Caco-2 (cell line): ENCODE results near the gene NR2C2. TPM values are rescaled to one million over a fixed set of nuclear protein-coding genes. Genes with fewer than 3 reads are reported as not detected.
"Not testable (repeated sequence)": the region's sequence is repeated elsewhere in the genome, so short reads cannot be mapped to it uniquely, and the experiment has no call there.

Experiments used
- BruUV-seq: library from RNA; stranded (reverse); fragments of 400-500 nt; replicated peaks from 2 replicates; lab custom pipeline; 2021; lab: Mats Ljungman, UMichigan
- CTCF ChIA-PET: fragments of 300-600 bp; sonication (Branson Sonifier 250); formaldehyde crosslinking; loops from one replicate; lab custom pipeline; 2022; ENCODE audit warnings: antibody characterized with exemption; lab: Charles Lee
- POLR2A ChIA-PET: fragments of 300-600 bp; sonication (Branson Sonifier 250); formaldehyde crosslinking; loops from one replicate; lab custom pipeline; 2022; ENCODE audit warnings: antibody characterized with exemption; lab: Charles Lee
- DNase-seq, 2 experiments: peaks; one replicate each; pipeline versions ENCODE4 v3.0.0 to v3.0.0-alpha.2; 2020 to 2022
- H3K27me3 ChIP-seq: replicated peaks from 2 replicates; pipeline ENCODE4 v1.6.0; 2011; ENCODE audit warnings: low read length; ENCODE audit not compliant: control insufficient read depth, insufficient read depth
- H3K36me3 ChIP-seq: 2 replicates; pipeline ENCODE4 v1.5.1; 2011; ENCODE audit warnings: low read length; ENCODE audit not compliant: control insufficient read depth, insufficient read depth
- H3K4me1 ChIP-seq: fragments of 250-450 bp; sonication (Bioruptor Pico); 2 replicates; pipeline ENCODE4 v1.5.1; 2020; ENCODE audit warnings: mild to moderate bottlenecking
- H3K4me3 ChIP-seq: 2 replicates; pipeline ENCODE4 v1.5.1; 2011; ENCODE audit warnings: low read depth, mild to moderate bottlenecking, control low read depth, low read length
- H3K9me3 ChIP-seq: fragments of 250-450 bp; sonication (Bioruptor Pico); 2 replicates; pipeline ENCODE4 v1.5.1; 2020; ENCODE audit warnings: mild to moderate bottlenecking, moderate library complexity
- H3K27ac Mint-ChIP-seq: one replicate; pipeline ENCODE4 v1.8.0; 2022; ENCODE audit warnings: mixed read lengths; ENCODE audit not compliant: unreplicated experiment
- H3K27me3 Mint-ChIP-seq: one replicate; pipeline ENCODE4 v1.8.0; 2022; ENCODE audit warnings: mixed read lengths; ENCODE audit not compliant: insufficient read depth, unreplicated experiment
- H3K36me3 Mint-ChIP-seq: one replicate; pipeline ENCODE4 v1.8.0; 2022; ENCODE audit warnings: mild to moderate bottlenecking, mixed read lengths; ENCODE audit not compliant: insufficient read depth, unreplicated experiment
- H3K4me1 Mint-ChIP-seq: one replicate; pipeline ENCODE4 v1.8.0; 2022; ENCODE audit warnings: low read depth, mixed read lengths; ENCODE audit not compliant: unreplicated experiment
- H3K4me3 Mint-ChIP-seq: one replicate; pipeline ENCODE4 v1.8.0; 2022; ENCODE audit warnings: mild to moderate bottlenecking, moderate library complexity, mixed read lengths; ENCODE audit not compliant: unreplicated experiment
- H3K9me3 Mint-ChIP-seq: one replicate; pipeline ENCODE4 v1.8.0; 2022; ENCODE audit warnings: mixed read lengths; ENCODE audit not compliant: unreplicated experiment
- CTCF ChIP-seq, 2 experiments: fragments of 200-600 bp in 1 of 2; IDR thresholded peaks; 1 replicate in 1 of 2; 2 replicates in 1 of 2; pipeline versions ENCODE4 v1.5.1 to v1.8.0; 2011 to 2022; ENCODE audit warnings: antibody characterized with exemption in 1 of 2, control low read depth in 1 of 2, inconsistent platforms in 1 of 2, low read depth in 1 of 2, low read length in 1 of 2, mild to moderate bottlenecking in 1 of 2, moderate library complexity in 1 of 2; ENCODE audit not compliant: insufficient read depth in 1 of 2, severe bottlenecking in 1 of 2, unreplicated experiment in 1 of 2
- intact Hi-C: fragments of 100-400 bp; cut with micrococcal nuclease; formaldehyde crosslinking; loops from one replicate; pipeline ENCODE4 v1.10.0; 2022; ENCODE audit not compliant: unreplicated experiment
- total RNA-seq: library from RNA; stranded (reverse); gene quantifications from 2 replicates; pipeline ENCODE4 v1.2.3, GENCODE V29; 2022

The NR2C2 gene
- total RNA-seq, 1 experiment from 2014 or later, result 37.0 TPM

GRCh38 chr3:14991151-14991742 is 43.9 kb downstream of the NR2C2 start:
- H3K9me3 Mint-ChIP-seq, result no peaks in the 10 kb centered on the region
- CTCF ChIA-PET, result no interaction called here
- POLR2A ChIA-PET, result no interaction called here

GRCh38 chr3:14991818-14992612 is 44.6 kb downstream of the NR2C2 start:
- Mint-ChIP-seq H3K27ac (no peak overlapping the region), H3K9me3 (no peaks in the 10 kb centered on the region), H3K4me1 (peaks cover 6% of the 10 kb centered on the region), H3K36me3 (no peaks in the 10 kb centered on the region), H3K27me3 (no peaks in the 10 kb centered on the region), H3K4me3 (no peak overlapping the region)
- POLR2A ChIA-PET, result no interaction called here
- no peak for TF ChIP-seq CTCF (IDR thresholded peaks at IDR 0.05; ENCODE audit: insufficient read depth in 1 of 2, low read depth in 1 of 2, low read length in 1 of 2, severe bottlenecking in 1 of 2, unreplicated experiment in 1 of 2)
- CTCF ChIA-PET, result no interaction called here
- intact Hi-C loops, result no loop called here
- Histone ChIP-seq H3K27me3 (no peaks in the 10 kb centered on the region), H3K4me1 (no peaks in the 10 kb centered on the region), H3K4me3 (no peak overlapping the region), H3K9me3 (no peaks in the 10 kb centered on the region), H3K36me3 (no peaks in the 10 kb centered on the region)
- BruUV-seq, result no TSS peak
- DNase-seq, result no peak

More at GRCh38 chr3:14991151-14991742, 43.9 kb downstream of the NR2C2 start:
- Mint-ChIP-seq H3K4me1 (peaks cover 6% of the 10 kb centered on the region), H3K27me3 (no peaks in the 10 kb centered on the region), H3K36me3 (no peaks in the 10 kb centered on the region), H3K27ac (no peak overlapping the region), H3K4me3 (no peak overlapping the region)
- Histone ChIP-seq H3K9me3 (no peaks in the 10 kb centered on the region), H3K36me3 (no peaks in the 10 kb centered on the region), H3K4me1 (no peaks in the 10 kb centered on the region), H3K27me3 (no peaks in the 10 kb centered on the region), H3K4me3 (no peak overlapping the region)
- intact Hi-C loops, result no loop called here
- DNase-seq, result no peak
- TF ChIP-seq CTCF (IDR thresholded peaks at IDR 0.05; ENCODE audit: insufficient read depth in 1 of 2, low read depth in 1 of 2, low read length in 1 of 2, severe bottlenecking in 1 of 2, unreplicated experiment in 1 of 2), result no peak
- BruUV-seq, result no TSS peak

- H3K4me1 Mint-ChIP-seq, result no peaks in the 10 kb centered on the region
- Histone ChIP-seq H3K36me3 (no peaks in the 10 kb centered on the region), H3K4me1 (no peaks in the 10 kb centered on the region), H3K9me3 (no peaks in the 10 kb centered on the region), H3K4me3 (no peak overlapping the region), H3K27me3 (no peaks in the 10 kb centered on the region)
- ChIA-PET POLR2A (no interaction called here), CTCF (no interaction called here)
- no peak overlapping the region for H3K27ac Mint-ChIP-seq
- no peak for DNase-seq
- no peaks in the 10 kb centered on the region for H3K9me3 Mint-ChIP-seq
- no peak for TF ChIP-seq CTCF (IDR thresholded peaks at IDR 0.05; ENCODE audit: insufficient read depth in 1 of 2, low read depth in 1 of 2, low read length in 1 of 2, severe bottlenecking in 1 of 2, unreplicated experiment in 1 of 2)
- BruUV-seq, result no TSS peak
- intact Hi-C loops, result no loop called here
- H3K27me3 Mint-ChIP-seq, result no peaks in the 10 kb centered on the region
- no peak overlapping the region for H3K4me3 Mint-ChIP-seq
- peaks cover 6% of the 10 kb centered on the region for H3K36me3 Mint-ChIP-seq
These were observed 50.6 kb downstream of the NR2C2 start for GRCh38 chr3:14997941-14998340.

- H3K4me1 ChIP-seq, H3K9me3 Mint-ChIP-seq, H3K4me3 ChIP-seq, BruUV-seq, H3K27me3 Mint-ChIP-seq, H3K36me3 ChIP-seq, H3K27me3 ChIP-seq, CTCF ChIA-PET, DNase-seq, POLR2A ChIA-PET, H3K27ac Mint-ChIP-seq, H3K4me3 Mint-ChIP-seq, H3K9me3 ChIP-seq, intact Hi-C loops, H3K4me1 Mint-ChIP-seq: not testable (repeated sequence)
- H3K36me3 Mint-ChIP-seq, result peaks cover 10% of the 10 kb centered on the region
These were observed 51.8 kb downstream of the NR2C2 start for GRCh38 chr3:14999182-14999581.
